ENCODE results near the gene HSPBAP1.
"Not testable (repeated sequence)": the region's sequence is repeated elsewhere in the genome, so short reads cannot be mapped to it uniquely, and the experiment has no call there.

The HSPBAP1 gene

GRCh38 chr3:122782804-122783203 is 10.8 kb downstream of the HSPBAP1 start:
- no peak for DNase-seq

DNA sequence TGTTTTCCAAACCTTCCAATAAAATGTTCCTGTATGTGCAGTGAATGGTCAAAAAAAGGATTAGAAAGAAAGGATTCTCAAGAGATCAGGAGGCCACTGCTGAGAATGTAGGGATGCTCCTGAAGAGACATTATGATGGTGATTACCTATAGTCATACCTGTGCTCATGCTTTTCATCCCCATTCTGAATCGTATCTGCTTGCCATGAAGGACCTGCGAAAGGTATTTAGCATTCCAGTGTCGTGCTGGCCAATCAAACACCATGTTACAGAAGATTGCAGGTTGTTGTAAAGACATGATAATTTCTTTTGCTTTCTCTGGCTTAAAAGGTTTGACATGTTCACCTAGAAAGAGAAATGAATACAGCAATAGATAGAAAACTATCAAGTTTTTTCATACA is 16.1 kb downstream of the HSPBAP1 start:
- no peak for DNase-seq

- DNase-seq: no peak
Measured at GRCh38 chr3:122776675-122777468, 16.8 kb downstream of the HSPBAP1 start.

- no peak for DNase-seq
Measured at GRCh38 chr3:122774564-122774963, 19.1 kb downstream of the HSPBAP1 start.

- no peak for DNase-seq
Measured at GRCh38 chr3:122773944-122774509, 19.6 kb downstream of the HSPBAP1 start.

- DNase-seq: no peak
Measured at GRCh38 chr3:122772827-122773226, 20.8 kb downstream of the HSPBAP1 start.

GRCh38 chr3:122770521-122771202 is 23.0 kb downstream of the HSPBAP1 start:
- DNase-seq: no peak

GRCh38 chr3:122767540-122768372 is 25.9 kb downstream of the HSPBAP1 start:
- no peak for DNase-seq

GRCh38 chr3:122766430-122766829 is 27.2 kb downstream of the HSPBAP1 start:
- DNase-seq: no peak

DNA sequence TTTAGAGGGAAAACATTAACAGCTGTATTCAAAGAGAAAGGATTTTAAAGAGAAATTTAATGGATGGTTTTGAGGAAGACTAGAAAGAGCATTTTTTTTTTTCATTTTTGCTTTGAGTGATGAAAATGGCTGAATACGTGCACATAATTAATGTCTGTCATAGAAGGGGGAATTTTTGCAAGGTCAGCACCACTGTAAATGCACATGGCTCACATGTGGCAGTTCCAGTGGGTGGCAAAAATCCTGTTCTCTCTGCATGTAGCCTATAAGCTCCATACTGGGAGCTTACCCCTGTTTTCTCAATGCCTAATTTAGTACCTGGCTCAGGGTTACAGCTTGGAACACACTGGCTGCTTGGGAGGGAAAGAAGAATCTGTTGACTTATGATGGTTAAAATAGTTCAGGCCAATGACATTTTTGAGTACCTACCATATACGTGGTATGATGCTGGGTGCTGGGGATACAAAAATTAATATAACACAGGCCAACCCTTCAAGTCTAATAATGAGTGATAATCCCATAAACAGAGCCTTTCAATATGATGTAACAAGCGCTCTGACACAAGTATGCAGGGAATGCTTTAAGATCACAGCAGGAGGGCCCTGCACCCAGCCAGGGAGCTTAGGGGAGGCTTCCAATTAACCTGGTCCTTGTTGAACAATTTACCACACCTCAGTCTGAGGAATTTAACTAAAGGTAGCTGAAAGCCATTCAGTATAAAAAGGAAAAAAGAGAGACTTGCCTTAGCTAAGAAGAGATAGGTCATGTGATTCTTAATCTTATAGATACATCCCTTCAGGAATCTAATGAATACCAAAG is 33.0 kb downstream of the HSPBAP1 start:
- no peak for DNase-seq

- DNase-seq: no peak
Measured at GRCh38 chr3:122758877-122759560, 34.6 kb downstream of the HSPBAP1 start.

DNA sequence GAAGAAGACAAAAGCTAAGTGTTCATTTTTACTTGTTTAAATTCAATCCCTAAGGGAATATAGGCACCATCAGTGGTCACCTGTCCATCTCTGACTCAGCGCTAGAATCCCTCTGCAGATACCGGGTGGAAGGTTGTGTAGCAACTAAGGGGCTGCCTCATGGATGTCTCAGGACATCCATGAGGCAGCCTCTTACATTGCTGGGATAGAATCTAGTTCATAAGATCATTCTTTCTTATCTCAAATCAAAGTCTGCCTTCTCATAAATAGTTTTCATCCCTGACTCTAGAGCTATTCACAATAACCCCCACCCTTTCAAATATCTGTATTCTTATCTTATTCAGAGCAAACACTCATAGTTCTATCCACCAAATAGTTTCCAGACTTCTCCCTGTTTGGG is 38.1 kb downstream of the HSPBAP1 start:
- no peak for DNase-seq

DNA sequence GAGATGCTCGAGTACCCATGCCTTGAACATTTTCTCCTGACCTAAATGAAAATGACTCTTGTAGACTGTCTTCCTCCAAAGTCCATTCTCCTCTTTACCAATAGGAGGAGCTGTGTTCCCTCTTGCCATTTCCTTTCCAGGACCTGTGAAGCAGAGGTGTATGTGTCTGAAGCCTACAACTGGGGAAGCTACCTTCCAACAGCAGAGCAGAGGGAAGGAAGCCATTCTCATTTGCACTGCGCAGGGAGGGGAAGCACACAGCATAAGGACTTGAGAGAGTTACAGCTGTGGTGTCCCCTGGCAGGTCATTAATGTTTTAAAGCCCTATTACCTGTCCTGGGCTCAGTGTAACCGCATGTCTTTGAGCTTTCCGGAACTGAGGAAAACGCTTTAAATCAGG is 38.7 kb downstream of the HSPBAP1 start:
- no peak for DNase-seq

DNA sequence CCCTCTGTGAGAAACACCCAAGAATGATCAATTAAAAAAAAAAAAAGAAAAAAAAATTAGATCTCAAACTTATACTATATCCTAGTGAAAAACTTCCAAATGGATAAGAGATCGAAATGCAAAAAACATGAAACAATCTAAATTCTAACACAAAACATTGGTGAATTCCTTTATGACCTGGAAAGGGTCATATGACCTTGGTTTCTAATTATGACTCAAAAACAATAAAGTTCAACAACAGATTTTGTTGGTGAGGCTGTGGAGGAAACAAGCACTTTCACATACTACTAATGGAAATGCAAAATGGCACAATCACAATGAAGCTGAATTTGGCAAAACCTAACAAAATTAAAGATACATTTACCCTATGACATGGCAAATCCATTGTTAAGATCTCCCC is 45.3 kb downstream of the HSPBAP1 start:
- DNase-seq: no peak

DNA sequence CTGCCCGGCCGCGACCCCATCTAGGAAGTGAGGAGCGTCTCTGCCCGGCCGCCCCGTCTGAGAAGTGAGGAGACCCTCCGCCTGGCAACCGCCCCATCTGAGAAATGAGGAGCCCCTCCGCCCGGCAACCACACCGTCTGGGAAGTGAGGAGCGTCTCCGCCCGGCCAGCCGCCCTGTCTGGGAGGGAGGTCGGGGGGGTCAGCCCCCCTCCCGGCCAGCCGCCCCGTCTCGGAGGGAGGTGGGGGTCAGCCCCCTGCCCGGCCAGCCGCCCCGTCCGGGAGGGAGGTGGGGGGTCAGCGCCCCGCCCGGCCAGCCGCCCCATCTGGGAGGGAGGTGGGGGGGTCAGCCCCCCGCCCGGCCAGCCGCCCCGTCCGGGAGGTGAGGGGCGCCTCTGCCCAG is 46.3 kb downstream of the HSPBAP1 start:
- DNase-seq: not testable (repeated sequence)

DNA sequence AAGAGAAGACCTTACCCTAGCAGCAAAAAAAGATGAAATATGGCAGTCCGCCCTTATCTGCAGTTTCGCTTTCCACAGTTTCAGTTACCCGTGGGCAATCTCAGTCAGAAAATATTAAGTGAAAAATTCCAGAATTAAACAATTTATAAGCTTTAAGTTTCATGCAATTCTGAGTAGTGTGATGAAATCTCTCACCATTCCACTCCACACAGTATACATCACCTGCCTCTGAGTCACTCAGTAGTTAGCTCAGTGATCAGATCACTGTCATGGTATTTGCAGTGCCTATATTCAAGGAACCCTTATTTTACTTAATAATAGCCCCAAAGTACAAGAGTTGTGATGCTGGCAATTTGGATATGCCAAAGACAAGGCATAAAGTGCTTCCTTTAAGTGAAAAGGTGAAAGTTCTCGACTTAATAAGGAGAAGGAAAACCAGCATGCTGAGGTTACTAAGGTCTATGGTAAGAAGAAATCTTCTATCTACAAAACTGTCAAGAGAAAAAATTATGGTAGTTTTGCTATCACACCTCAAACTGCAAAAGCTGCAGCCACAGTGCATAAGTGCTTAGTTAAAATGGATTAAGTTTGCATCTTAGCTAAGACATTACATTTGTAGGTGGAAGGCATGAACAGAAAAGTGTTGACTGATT is 48.1 kb downstream of the HSPBAP1 start:
- no peak for DNase-seq

DNA sequence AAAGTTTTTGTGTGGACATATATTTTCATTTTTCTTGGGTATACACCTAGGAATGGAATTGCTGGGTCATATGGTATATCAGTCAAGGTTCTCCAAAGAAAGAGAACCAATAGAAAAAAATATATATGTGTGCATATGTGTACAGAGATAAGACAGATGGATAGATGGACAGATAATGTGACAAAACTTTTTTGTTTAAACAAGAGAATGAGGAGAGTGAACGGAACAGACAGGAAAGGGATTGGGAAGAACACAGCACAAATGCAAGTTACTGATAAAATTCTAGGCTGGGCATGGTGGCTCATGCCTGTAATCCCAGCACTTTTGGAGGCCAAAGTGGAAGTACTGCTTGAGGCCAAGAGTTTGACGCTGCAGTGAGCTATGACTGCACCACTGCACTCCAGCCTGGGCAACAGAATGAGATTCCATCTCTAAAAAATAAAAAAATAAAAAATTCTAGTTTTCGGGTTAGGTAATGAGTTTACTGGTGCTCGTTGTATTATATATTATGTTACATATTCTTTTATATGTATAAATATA is 50.0 kb downstream of the HSPBAP1 start:
- DNase-seq: no peak

- no peak for DNase-seq
Measured at GRCh38 chr3:122742234-122742633, 51.4 kb downstream of the HSPBAP1 start.

DNA sequence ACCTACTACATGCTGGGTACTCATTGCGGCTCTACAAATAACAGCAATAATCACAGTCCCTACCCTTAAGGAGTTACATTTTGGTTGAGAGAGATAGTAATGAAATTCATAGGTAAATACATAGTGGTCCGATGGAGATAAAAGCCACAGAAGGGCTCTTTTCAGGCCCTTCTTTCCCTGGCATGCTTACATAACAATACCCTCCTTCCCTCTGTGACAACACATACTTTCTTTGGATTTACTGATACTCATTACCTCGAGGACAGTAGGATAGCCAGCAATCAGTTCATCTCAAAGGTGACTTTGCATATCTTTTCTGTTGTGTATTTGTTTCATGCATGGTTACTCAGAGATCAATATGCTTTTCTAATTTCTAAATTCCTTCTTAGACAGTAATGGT is 54.5 kb downstream of the HSPBAP1 start:
- no peak for DNase-seq

GRCh38 chr3:122732682-122733525 is 60.7 kb downstream of the HSPBAP1 start:
- DNase-seq: not testable (repeated sequence)
